ENCODE measurements around the gene GAMT. TPM values are rescaled to one million over a fixed set of nuclear protein-coding genes. Genes with fewer than 3 reads are reported as not detected.

GAMT gene
- total RNA-seq, 2 experiments from 2014 or later = 36.5 to 37.6 TPM

DNA sequence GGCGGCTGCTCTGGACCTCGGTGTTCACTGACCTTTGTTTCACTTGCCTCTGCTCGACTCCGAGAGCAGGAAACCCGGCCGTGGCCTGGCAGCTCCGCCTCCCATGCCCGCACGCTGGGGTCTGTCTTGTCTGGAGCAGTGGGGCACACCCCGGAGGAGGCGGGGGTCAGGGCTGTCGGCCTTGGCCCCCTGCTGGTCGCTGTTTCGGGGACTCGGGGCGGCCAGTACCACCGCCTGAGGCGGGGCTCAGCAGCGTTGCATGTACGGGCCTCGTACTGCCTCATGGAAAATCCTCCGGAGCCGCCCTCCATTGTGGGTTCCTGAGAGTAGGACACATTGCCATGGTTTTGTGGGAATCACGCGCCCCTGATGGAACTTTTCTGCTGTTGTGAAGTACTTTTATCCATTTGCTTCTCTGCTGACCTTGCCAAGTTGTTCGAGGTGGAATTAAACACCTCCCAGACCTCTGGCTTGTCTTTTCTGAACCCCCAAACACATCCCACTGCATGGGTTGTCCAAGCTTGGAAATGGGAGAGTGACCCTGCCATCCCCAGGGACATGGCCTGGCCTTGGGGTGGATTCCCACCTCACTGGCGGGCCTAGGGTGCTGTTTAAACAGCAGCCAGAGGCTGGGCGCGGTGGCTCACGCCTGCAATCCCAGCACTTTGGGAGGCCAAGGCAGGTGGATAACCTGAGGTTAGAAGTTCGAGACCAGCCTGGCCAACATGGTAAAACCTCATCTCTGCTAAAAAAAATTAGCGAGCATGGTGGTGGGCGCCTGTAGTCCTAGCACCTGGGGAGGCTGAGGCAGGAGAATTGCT lies 23.2 kb downstream of the GAMT start:
- DNase-seq = no peak
- no peak overlapping the region for H3K4me3 Mint-ChIP-seq
- H3K9me3 Mint-ChIP-seq = no peaks in the 10 kb centered on the region
- H3K36me3 Mint-ChIP-seq = peaks cover 6% of the 10 kb centered on the region
- peaks cover 5% of the 10 kb centered on the region for H3K4me1 Mint-ChIP-seq
- peaks cover 4% of the 10 kb centered on the region for H3K27me3 Mint-ChIP-seq
- no peak overlapping the region for H3K27ac Mint-ChIP-seq

GRCh38 chr19:1377176-1377964 lies 24.0 kb downstream of the GAMT start:
- Mint-ChIP-seq H3K27ac (no peak overlapping the region), H3K9me3 (no peaks in the 10 kb centered on the region)

DNA sequence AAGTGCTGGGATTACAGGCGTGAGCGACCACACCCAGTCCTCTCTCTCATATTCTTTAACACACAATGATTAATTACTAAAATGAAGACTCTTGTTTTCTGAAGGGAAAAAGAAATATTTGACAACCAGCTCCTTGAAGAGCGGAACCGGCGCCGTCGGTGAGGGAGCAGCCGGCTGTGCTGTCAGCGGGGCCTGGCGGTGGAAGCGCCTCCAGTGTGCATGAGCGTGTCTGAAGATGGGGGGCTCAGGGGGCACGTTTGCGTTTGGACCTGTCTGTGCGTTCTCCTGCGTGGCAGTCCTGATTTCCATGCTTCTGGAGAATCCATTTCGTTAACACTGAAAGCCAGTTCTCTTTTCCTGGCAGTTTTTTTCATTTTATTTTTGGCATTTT lies 24.9 kb downstream of the GAMT start:
- Mint-ChIP-seq H3K4me1 (no peaks in the 10 kb centered on the region), H3K36me3 (peaks cover 6% of the 10 kb centered on the region), H3K27ac (no peak overlapping the region), H3K4me3 (no peak overlapping the region), H3K9me3 (no peaks in the 10 kb centered on the region), H3K27me3 (no peaks in the 10 kb centered on the region)
- no peak for DNase-seq

More at GRCh38 chr19:1377176-1377964, 24.0 kb downstream of the GAMT start:
- no peak for DNase-seq
- H3K4me3 Mint-ChIP-seq = no peak overlapping the region
- no peaks in the 10 kb centered on the region for H3K27me3 Mint-ChIP-seq
- H3K4me1 Mint-ChIP-seq = no peaks in the 10 kb centered on the region
- peaks cover 4% of the 10 kb centered on the region for H3K36me3 Mint-ChIP-seq

GRCh38 chr19:1374250-1374577 lies 27.1 kb downstream of the GAMT start:
- DNase-seq = no peak
- no peak overlapping the region for H3K4me3 Mint-ChIP-seq
- peaks cover 7% of the 10 kb centered on the region for H3K36me3 Mint-ChIP-seq
- no peaks in the 10 kb centered on the region for H3K4me1 Mint-ChIP-seq
- H3K9me3 Mint-ChIP-seq = no peaks in the 10 kb centered on the region
- no peak overlapping the region for H3K27ac Mint-ChIP-seq
- H3K27me3 Mint-ChIP-seq = no peaks in the 10 kb centered on the region

DNA sequence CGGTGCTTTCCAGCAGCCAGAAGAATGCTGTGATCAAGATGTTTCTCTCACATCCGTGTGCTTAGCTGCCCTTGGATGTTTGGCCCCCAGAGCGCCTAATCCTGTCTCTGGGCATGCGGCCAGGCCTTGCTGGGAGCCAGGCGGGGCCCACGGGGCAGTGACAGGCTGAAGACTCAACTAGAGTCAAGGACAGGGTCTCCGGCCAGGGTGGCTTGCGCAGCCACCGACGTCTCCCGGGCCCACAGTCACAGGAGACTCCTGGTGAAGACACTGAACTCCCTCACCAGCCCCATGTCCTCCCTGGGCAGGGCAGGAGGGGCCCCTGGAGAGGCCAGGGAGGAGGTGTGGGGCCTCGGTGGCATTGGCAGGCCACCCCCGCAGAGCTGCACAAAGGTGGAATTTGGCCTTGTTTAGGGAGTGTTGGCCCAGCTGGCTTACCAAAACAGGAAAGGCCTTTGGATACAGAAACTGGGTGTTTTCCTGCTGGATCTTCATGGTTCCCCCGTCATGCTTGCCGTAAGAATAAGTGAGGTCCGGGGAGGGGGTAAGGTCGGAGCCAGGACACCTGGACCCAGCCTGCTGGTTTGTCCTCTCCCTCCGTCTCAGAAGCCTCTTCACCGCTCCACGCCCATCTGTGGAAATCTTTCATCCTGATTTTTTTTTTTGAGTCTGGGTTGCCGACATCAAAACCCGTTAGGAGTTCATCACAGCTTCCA lies 27.6 kb downstream of the GAMT start:
- H3K9me3 Mint-ChIP-seq = no peaks in the 10 kb centered on the region

GRCh38 chr19:1373042-1373533 lies 28.3 kb downstream of the GAMT start:
- Mint-ChIP-seq H3K4me3 (no peak overlapping the region), H3K4me1 (no peaks in the 10 kb centered on the region), H3K9me3 (no peaks in the 10 kb centered on the region), H3K27ac (no peak overlapping the region), H3K36me3 (peaks cover 7% of the 10 kb centered on the region), H3K27me3 (no peaks in the 10 kb centered on the region)
- DNase-seq = no peak

More for the DNA sequence above, 27.6 kb downstream of the GAMT start:
- Mint-ChIP-seq H3K4me1 (no peaks in the 10 kb centered on the region), H3K4me3 (no peak overlapping the region), H3K27me3 (no peaks in the 10 kb centered on the region), H3K36me3 (peaks cover 7% of the 10 kb centered on the region), H3K27ac (no peak overlapping the region)
- DNase-seq = no peak

GRCh38 chr19:1370579-1371361 lies 30.6 kb downstream of the GAMT start:
- no peak overlapping the region for H3K27ac Mint-ChIP-seq

DNA sequence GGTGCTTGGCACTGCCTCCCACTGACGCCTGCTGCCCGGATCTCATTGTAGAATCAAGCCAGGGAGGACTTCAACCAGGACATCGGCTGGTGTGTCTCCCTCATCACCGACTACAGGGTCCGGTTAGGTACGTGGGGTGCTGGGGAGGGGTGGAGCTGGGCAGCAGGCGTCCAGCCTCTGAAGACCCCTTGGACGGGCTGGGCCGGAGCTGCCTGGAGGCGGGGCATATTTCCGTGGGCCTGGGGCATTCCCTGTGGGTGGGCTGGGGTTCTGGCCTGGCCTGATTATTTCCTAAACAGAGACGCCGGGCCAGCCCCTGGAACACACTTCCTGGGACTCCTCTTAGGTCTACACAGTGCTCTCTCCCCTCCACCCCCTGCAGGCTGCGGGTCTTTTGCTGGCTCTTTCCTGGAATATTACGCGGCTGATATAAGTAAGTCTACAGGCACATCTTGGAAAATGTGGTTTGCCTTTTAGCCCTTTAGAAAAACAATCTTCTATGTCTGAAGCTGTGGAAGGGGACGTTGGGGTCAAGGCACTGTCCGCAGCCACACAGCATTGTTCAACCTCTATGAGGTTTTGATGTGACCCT lies 32.0 kb downstream of the GAMT start:
- H3K27ac Mint-ChIP-seq = no peak overlapping the region
- peaks cover 8% of the 10 kb centered on the region for H3K4me1 Mint-ChIP-seq
- H3K36me3 Mint-ChIP-seq = peaks cover 10% of the 10 kb centered on the region
- DNase-seq = no peak
- H3K9me3 Mint-ChIP-seq = no peaks in the 10 kb centered on the region
- no peaks in the 10 kb centered on the region for H3K27me3 Mint-ChIP-seq
- no peak overlapping the region for H3K4me3 Mint-ChIP-seq

More at GRCh38 chr19:1370579-1371361, 30.6 kb downstream of the GAMT start:
- H3K36me3 Mint-ChIP-seq = peaks cover 10% of the 10 kb centered on the region
- DNase-seq = no peak
- H3K27me3 Mint-ChIP-seq = no peaks in the 10 kb centered on the region
- no peak overlapping the region for H3K4me3 Mint-ChIP-seq
- no peaks in the 10 kb centered on the region for H3K9me3 Mint-ChIP-seq
- no peaks in the 10 kb centered on the region for H3K4me1 Mint-ChIP-seq

- peaks cover 30% of the 10 kb centered on the region for H3K4me1 Mint-ChIP-seq
- no peaks in the 10 kb centered on the region for H3K27me3 Mint-ChIP-seq
- H3K9me3 Mint-ChIP-seq = no peaks in the 10 kb centered on the region
- no peak overlapping the region for H3K27ac Mint-ChIP-seq
- no peak overlapping the region for H3K4me3 Mint-ChIP-seq
- peaks cover 20% of the 10 kb centered on the region for H3K36me3 Mint-ChIP-seq
- DNase-seq = no peak
These were observed 34.2 kb downstream of the GAMT start for GRCh38 chr19:1366899-1367870.

GRCh38 chr19:1366296-1366695 lies 35.0 kb downstream of the GAMT start:
- Mint-ChIP-seq H3K27ac (no peak overlapping the region), H3K36me3 (peaks cover 21% of the 10 kb centered on the region), H3K9me3 (no peaks in the 10 kb centered on the region), H3K27me3 (no peaks in the 10 kb centered on the region), H3K4me1 (peaks cover 33% of the 10 kb centered on the region), H3K4me3 (no peak overlapping the region)
- DNase-seq = no peak

- Mint-ChIP-seq H3K9me3 (no peaks in the 10 kb centered on the region), H3K27ac (no peak overlapping the region), H3K4me1 (peaks cover 33% of the 10 kb centered on the region), H3K36me3 (peaks cover 21% of the 10 kb centered on the region), H3K4me3 (no peak overlapping the region), H3K27me3 (no peaks in the 10 kb centered on the region)
- DNase-seq = no peak
These were observed 35.7 kb downstream of the GAMT start for GRCh38 chr19:1365319-1366269.

DNA sequence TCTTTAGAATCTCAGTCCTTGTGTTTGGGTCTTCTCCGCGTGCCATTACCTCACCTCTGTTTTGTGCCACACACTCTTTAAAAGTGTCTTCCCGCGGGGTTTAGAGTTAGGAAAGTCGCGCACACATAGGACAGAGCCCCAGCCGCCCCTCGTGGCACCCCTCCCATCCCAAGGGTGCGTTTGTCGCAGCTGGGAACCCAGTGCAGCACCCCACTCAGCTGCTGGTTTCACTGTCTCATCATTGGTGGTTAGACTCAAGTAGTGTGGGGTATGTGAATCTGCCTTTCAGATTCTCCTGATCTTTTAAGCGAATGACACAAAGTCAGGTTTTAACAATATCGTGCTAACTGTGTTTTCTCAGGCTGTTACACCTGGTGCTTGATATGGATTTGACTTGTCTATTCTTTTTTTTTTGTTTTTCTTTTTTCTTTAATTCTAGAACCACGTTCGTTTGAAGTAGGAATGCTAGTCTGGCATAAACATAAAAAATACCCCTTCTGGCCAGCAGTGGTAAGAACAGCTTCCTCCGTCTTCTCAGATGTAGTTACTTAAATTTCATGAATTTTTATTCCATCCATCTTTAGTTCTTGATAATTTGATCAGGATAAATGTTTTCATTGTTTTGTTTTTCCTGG lies 37.2 kb downstream of the GAMT start:
- Mint-ChIP-seq H3K27me3 (no peaks in the 10 kb centered on the region), H3K4me3 (peak overlapping the region; percentile 64), H3K27ac (peak overlapping the region; percentile 89), H3K4me1 (peaks cover 33% of the 10 kb centered on the region), H3K9me3 (no peaks in the 10 kb centered on the region), H3K36me3 (peaks cover 23% of the 10 kb centered on the region)
- peak; percentile 43 for DNase-seq

Measured in activated naive CD8-positive, alpha-beta T cell treated with anti-CD3 and anti-CD28 coated beads for 36 hours (primary cell).